Measurements from ENCODE around the gene HMGXB4.

GRCh38 chr22:35217527-35217926 is 39.8 kb upstream of the HMGXB4 start:
- TF ChIP-seq POLR2A (IDR thresholded peaks at IDR 0.05) = no peak
- no peak for TF ChIP-seq CTCF (IDR thresholded peaks at IDR 0.05)
- TF ChIP-seq POLR2AphosphoS5 (IDR thresholded peaks at IDR 0.05) = no peak
- TF ChIP-seq EP300 (IDR thresholded peaks at IDR 0.05) = no peak
